Trophoblast cell (in vitro differentiated cells and primary cell): ENCODE results near the gene ASTN2.

Experiments
- DNase-seq, 2 donors: peaks; one replicate each; pipeline ENCODE4 v3.0.0-alpha.2; 2016
- H2AFZ ChIP-seq: 2 replicates; pipeline ENCODE4 v1.6.1; 2013; ENCODE audit warnings: low read length, moderate library complexity, mild to moderate bottlenecking; ENCODE audit not compliant: insufficient read depth, poor library complexity
- H2AK5ac ChIP-seq: 2 replicates; pipeline ENCODE4 v1.6.1; 2013; ENCODE audit warnings: mild to moderate bottlenecking, low read length
- H2BK120ac ChIP-seq: 2 replicates; pipeline ENCODE4 v1.6.1; 2013; ENCODE audit warnings: low read length, mild to moderate bottlenecking, moderate library complexity; ENCODE audit not compliant: insufficient read depth, poor library complexity
- H2BK12ac ChIP-seq: 2 replicates; pipeline ENCODE4 v1.6.1; 2013; ENCODE audit warnings: mild to moderate bottlenecking, low read length, moderate library complexity
- H2BK5ac ChIP-seq: 2 replicates; pipeline ENCODE4 v1.6.1; 2013; ENCODE audit warnings: low read length, low read depth, moderate library complexity, mild to moderate bottlenecking; ENCODE audit not compliant: poor library complexity
- H3K14ac ChIP-seq: 2 replicates; pipeline ENCODE4 v1.6.1; 2013; ENCODE audit warnings: mild to moderate bottlenecking, low read length
- H3K18ac ChIP-seq: 2 replicates; pipeline ENCODE4 v1.6.1; 2013; ENCODE audit warnings: mild to moderate bottlenecking, low read length
- H3K23ac ChIP-seq: 2 replicates; pipeline ENCODE4 v1.6.1; 2013; ENCODE audit warnings: low read length
- H3K27ac ChIP-seq: 2 replicates; pipeline ENCODE4 v1.5.1; 2013; ENCODE audit warnings: low read depth, mild to moderate bottlenecking, inconsistent platforms, low read length, moderate library complexity
- H3K27me3 ChIP-seq: 2 replicates; pipeline ENCODE4 v1.6.1; 2013; ENCODE audit warnings: inconsistent platforms, mild to moderate bottlenecking, low read length, moderate library complexity; ENCODE audit not compliant: insufficient read depth
- H3K36me3 ChIP-seq, 2 experiments: 1 replicate in 1 of 2; 2 replicates in 1 of 2; pipeline ENCODE4 v1.6.1; 2013; ENCODE audit warnings: low read length in 2 of 2, mild to moderate bottlenecking in 2 of 2, moderate library complexity in 1 of 2; ENCODE audit not compliant: insufficient read depth in 2 of 2, control insufficient read depth in 1 of 2
- H3K4ac ChIP-seq: 2 replicates; pipeline ENCODE4 v1.6.1; 2013; ENCODE audit warnings: low read depth, mild to moderate bottlenecking, low read length, moderate library complexity
- H3K4me1 ChIP-seq, 2 experiments: 1 replicate in 1 of 2; 2 replicates in 1 of 2; pipeline ENCODE4 v1.6.1; 2013; ENCODE audit warnings: low read length in 2 of 2, mild to moderate bottlenecking in 2 of 2, moderate library complexity in 1 of 2; ENCODE audit not compliant: insufficient read depth in 2 of 2, control insufficient read depth in 1 of 2
- H3K4me2 ChIP-seq: 2 replicates; pipeline ENCODE4 v1.6.1; 2013; ENCODE audit warnings: inconsistent platforms, mild to moderate bottlenecking, low read length, moderate library complexity
- H3K4me3 ChIP-seq: 2 replicates; pipeline ENCODE4 v1.5.1; 2013; ENCODE audit warnings: mild to moderate bottlenecking, low read depth, low read length, inconsistent platforms
- H3K79me1 ChIP-seq: one replicate; pipeline ENCODE4 v1.6.1; 2013; ENCODE audit warnings: low read length
- H3K79me2 ChIP-seq: 2 replicates; pipeline ENCODE4 v1.6.1; 2013; ENCODE audit warnings: low read length, mild to moderate bottlenecking; ENCODE audit not compliant: control insufficient read depth, insufficient read depth, poor library complexity
- H3K9ac ChIP-seq: 2 replicates; pipeline ENCODE4 v1.6.1; 2013; ENCODE audit warnings: mild to moderate bottlenecking, low read length
- H3K9me3 ChIP-seq: 2 replicates; pipeline ENCODE4 v1.6.1; 2013; ENCODE audit warnings: low read depth, mild to moderate bottlenecking, control low read depth, inconsistent platforms, low read length; ENCODE audit not compliant: insufficient read depth
- H4K12ac ChIP-seq: 2 replicates; pipeline ENCODE4 v1.6.1; 2013; ENCODE audit warnings: low read depth, mild to moderate bottlenecking, low read length, moderate library complexity
- H4K8ac ChIP-seq: 2 replicates; pipeline ENCODE4 v1.6.1; 2013; ENCODE audit warnings: low read depth, mild to moderate bottlenecking, low read length, moderate library complexity
- H4K91ac ChIP-seq: one replicate; pipeline ENCODE4 v1.6.1; 2013; ENCODE audit warnings: low read depth, mild to moderate bottlenecking, low read length, moderate library complexity
- WGBS: extraction: QIAGEN DNeasy Blood & Tissue Kit; methylation state at CpG from one replicate; pipeline ENCODE4 v1.1.7; 2013; ENCODE audit warnings: missing lambda C conversion rate; ENCODE audit not compliant: insufficient read length, insufficient coverage; ENCODE audit errors: extremely low coverage; 5-methylcytosine and 5-hydroxymethylcytosine counted together

The ASTN2 gene

GRCh38 chr9:116646661-116647514, 768.0 kb downstream of the ASTN2 start:
- Histone ChIP-seq H3K4ac (no peak overlapping the region), H3K36me3 (peaks cover 0 to 2% of the 10 kb centered on the region in 2 experiments), H3K14ac (no peak overlapping the region), H4K8ac (no peak overlapping the region), H3K4me2 (no peak overlapping the region), H3K18ac (no peak overlapping the region), H2AFZ (no peak overlapping the region), H2BK5ac (no peak overlapping the region), H4K91ac (no peak overlapping the region), H3K27me3 (no peaks in the 10 kb centered on the region), H3K27ac (no peak overlapping the region), H4K12ac (no peak overlapping the region), H2AK5ac (no peak overlapping the region), H2BK12ac (no peak overlapping the region), H2BK120ac (no peak overlapping the region), H3K79me1 (no peaks in the 10 kb centered on the region), H3K23ac (no peak overlapping the region), H3K4me3 (no peak overlapping the region), H3K9me3 (no peaks in the 10 kb centered on the region), H3K9ac (no peak overlapping the region), H3K4me1 (peaks cover 0 to 2% of the 10 kb centered on the region in 2 experiments), H3K79me2 (no peaks in the 10 kb centered on the region)
- WGBS: no CpG with 5 or more reads among the region's 5 CpGs
- peak in 1 of 2 donors; percentile 50 for DNase-seq

- Histone ChIP-seq H3K79me1 (no peaks in the 10 kb centered on the region), H3K4ac (no peak overlapping the region), H2AK5ac (no peak overlapping the region), H3K18ac (no peak overlapping the region), H4K12ac (no peak overlapping the region), H4K91ac (no peak overlapping the region), H3K4me1 (peaks cover 0 to 2% of the 10 kb centered on the region in 2 experiments), H3K23ac (no peak overlapping the region), H3K27ac (no peak overlapping the region), H3K4me3 (no peak overlapping the region), H2BK5ac (no peak overlapping the region), H2BK12ac (no peak overlapping the region), H4K8ac (no peak overlapping the region), H3K14ac (no peak overlapping the region), H3K27me3 (no peaks in the 10 kb centered on the region), H3K9ac (no peak overlapping the region), H3K4me2 (no peak overlapping the region), H3K79me2 (no peaks in the 10 kb centered on the region), H2BK120ac (no peak overlapping the region), H3K36me3 (no peaks in the 10 kb centered on the region), H2AFZ (no peak overlapping the region), H3K9me3 (no peaks in the 10 kb centered on the region)
- DNase-seq: no peak
- WGBS: no CpG with 5 or more reads among the region's 2 CpGs
These were observed 770.7 kb downstream of the ASTN2 start for GRCh38 chr9:116644091-116644688.

- no peaks in the 10 kb centered on the region for H3K79me2 ChIP-seq
- no CpG with 5 or more reads among the region's 1 CpG for WGBS
- H3K9ac ChIP-seq: no peak overlapping the region
- no peak overlapping the region for H4K8ac ChIP-seq
- H3K4ac ChIP-seq: no peak overlapping the region
- H3K79me1 ChIP-seq: no peaks in the 10 kb centered on the region
- no peak overlapping the region for H2BK5ac ChIP-seq
- no peak overlapping the region for H3K4me2 ChIP-seq
- no peaks in the 10 kb centered on the region for H3K9me3 ChIP-seq
- H2BK12ac ChIP-seq: no peak overlapping the region
- DNase-seq: no peak
- no peak overlapping the region for H3K18ac ChIP-seq
- H2BK120ac ChIP-seq: no peak overlapping the region
- H3K23ac ChIP-seq: no peak overlapping the region
- no peak overlapping the region for H4K12ac ChIP-seq
- H4K91ac ChIP-seq: no peak overlapping the region
- no peaks in the 10 kb centered on the region for H3K36me3 ChIP-seq
- H3K4me3 ChIP-seq: no peak overlapping the region
- peaks cover 0 to 2% of the 10 kb centered on the region in 2 experiments for H3K4me1 ChIP-seq
- no peak overlapping the region for H2AFZ ChIP-seq
- H3K27ac ChIP-seq: no peak overlapping the region
- H2AK5ac ChIP-seq: no peak overlapping the region
- no peak overlapping the region for H3K14ac ChIP-seq
- H3K27me3 ChIP-seq: no peaks in the 10 kb centered on the region
These were observed 771.2 kb downstream of the ASTN2 start for GRCh38 chr9:116643691-116644090.

- no peak overlapping the region for H2BK5ac ChIP-seq
- H3K4me2 ChIP-seq: no peak overlapping the region
- no peak overlapping the region for H3K4me3 ChIP-seq
- no peak overlapping the region for H3K23ac ChIP-seq
- H3K18ac ChIP-seq: no peak overlapping the region
- no peak overlapping the region for H2BK12ac ChIP-seq
- no peaks in the 10 kb centered on the region for H3K27me3 ChIP-seq
- H4K8ac ChIP-seq: no peak overlapping the region
- H3K4me1 ChIP-seq: no peaks in the 10 kb centered on the region
- no CpG with 5 or more reads among the region's 2 CpGs for WGBS
- no peak overlapping the region for H4K12ac ChIP-seq
- H3K14ac ChIP-seq: no peak overlapping the region
- H3K79me2 ChIP-seq: no peaks in the 10 kb centered on the region
- no peak for DNase-seq
- no peak overlapping the region for H3K4ac ChIP-seq
- H3K79me1 ChIP-seq: no peaks in the 10 kb centered on the region
- H2BK120ac ChIP-seq: no peak overlapping the region
- no peak overlapping the region for H2AK5ac ChIP-seq
- no peak overlapping the region for H3K27ac ChIP-seq
- no peaks in the 10 kb centered on the region for H3K36me3 ChIP-seq
- no peaks in the 10 kb centered on the region for H3K9me3 ChIP-seq
- H4K91ac ChIP-seq: no peak overlapping the region
- H3K9ac ChIP-seq: no peak overlapping the region
- no peak overlapping the region for H2AFZ ChIP-seq
These were observed 773.4 kb downstream of the ASTN2 start for GRCh38 chr9:116641292-116642059.
